BJ (cell line): ENCODE measurements around the gene TTF2. TPM values are rescaled to one million over a fixed set of nuclear protein-coding genes. Genes with fewer than 3 reads are reported as not detected.
"Not testable (repeated sequence)": the region's sequence is repeated elsewhere in the genome, so short reads cannot be mapped to it uniquely, and the experiment has no call there.

Source experiments
- CTCF ChIA-PET: fragments of 350-600 bp; formaldehyde crosslinking; extraction: SDS; loops from one replicate; lab custom pipeline; 2021; ENCODE audit warnings: antibody characterized with exemption, inconsistent platforms; lab: Yijun Ruan, JAX
- POLR2A ChIA-PET: fragments of 300-600 bp; sonication (Branson Sonifier 250); formaldehyde crosslinking; extraction: SDS; loops from one replicate; lab custom pipeline; 2021; ENCODE audit warnings: antibody characterized with exemption; lab: Charles Lee
- DNase-seq: peaks from one replicate; pipeline ENCODE4 v3.0.0-alpha.2; 2011; ENCODE audit warnings: low read depth
- H3K27me3 ChIP-seq: 2 replicates; pipeline ENCODE4 v1.6.0; 2011; ENCODE audit warnings: low read length; ENCODE audit not compliant: control insufficient read depth, insufficient read depth
- H3K36me3 ChIP-seq: 2 replicates; pipeline ENCODE4 v1.5.1; 2011; ENCODE audit warnings: low read length; ENCODE audit not compliant: control insufficient read depth, insufficient read depth
- H3K4me3 ChIP-seq: 2 replicates; pipeline ENCODE4 v1.5.1; 2011; ENCODE audit warnings: low read depth, mild to moderate bottlenecking, control low read depth, low read length
- polyA plus RNA-seq: library from polyadenylated mRNA; depleted of rRNA; stranded (reverse); fragments of >200 nt; gene quantifications from 2 replicates; pipeline ENCODE4 v1.2.3, GENCODE V29; 2011
- TF ChIP-seq, protein P1 (sequence below): IDR thresholded peaks from 2 replicates; pipeline ENCODE4 v1.5.1; 2011; ENCODE audit warnings: low read depth, mild to moderate bottlenecking, control low read depth, inconsistent platforms, low read length, moderate library complexity; ENCODE audit not compliant: insufficient read depth

TTF2 gene
- polyA plus RNA-seq, 1 experiment: 10.1 TPM

DNA sequence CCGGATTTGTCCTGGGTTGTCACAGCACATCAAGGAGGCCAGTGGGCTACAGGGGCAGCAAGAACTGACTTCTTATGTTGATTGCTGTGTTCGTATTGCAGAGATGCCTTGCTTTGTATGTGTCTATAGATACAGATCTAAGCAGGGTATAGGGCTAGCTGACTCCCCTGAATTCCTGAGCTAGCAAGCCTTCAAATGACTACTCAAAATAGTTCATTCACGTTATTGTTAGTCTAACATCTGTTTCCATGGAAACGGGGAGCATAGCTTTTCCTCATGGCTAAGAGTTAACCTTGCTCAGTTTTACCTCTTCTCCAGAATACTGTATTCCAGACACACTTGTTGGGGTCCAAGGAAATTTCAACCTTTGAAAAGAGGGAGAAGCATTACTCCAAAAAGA lies 37.3 kb downstream of the TTF2 start:
- Histone ChIP-seq H3K36me3 (no peaks in the 10 kb centered on the region), H3K27me3 (no peaks in the 10 kb centered on the region), H3K4me3 (no peak overlapping the region)
- no peak for DNase-seq
- CTCF ChIA-PET: interaction anchor here (4.8 kb wide), 1 partner anchor 8 kb away, joined by 17 read pairs; no protein-coding TSS in a partner anchor
- POLR2A ChIA-PET: no interaction called here
- TF ChIP-seq, protein P1, sequence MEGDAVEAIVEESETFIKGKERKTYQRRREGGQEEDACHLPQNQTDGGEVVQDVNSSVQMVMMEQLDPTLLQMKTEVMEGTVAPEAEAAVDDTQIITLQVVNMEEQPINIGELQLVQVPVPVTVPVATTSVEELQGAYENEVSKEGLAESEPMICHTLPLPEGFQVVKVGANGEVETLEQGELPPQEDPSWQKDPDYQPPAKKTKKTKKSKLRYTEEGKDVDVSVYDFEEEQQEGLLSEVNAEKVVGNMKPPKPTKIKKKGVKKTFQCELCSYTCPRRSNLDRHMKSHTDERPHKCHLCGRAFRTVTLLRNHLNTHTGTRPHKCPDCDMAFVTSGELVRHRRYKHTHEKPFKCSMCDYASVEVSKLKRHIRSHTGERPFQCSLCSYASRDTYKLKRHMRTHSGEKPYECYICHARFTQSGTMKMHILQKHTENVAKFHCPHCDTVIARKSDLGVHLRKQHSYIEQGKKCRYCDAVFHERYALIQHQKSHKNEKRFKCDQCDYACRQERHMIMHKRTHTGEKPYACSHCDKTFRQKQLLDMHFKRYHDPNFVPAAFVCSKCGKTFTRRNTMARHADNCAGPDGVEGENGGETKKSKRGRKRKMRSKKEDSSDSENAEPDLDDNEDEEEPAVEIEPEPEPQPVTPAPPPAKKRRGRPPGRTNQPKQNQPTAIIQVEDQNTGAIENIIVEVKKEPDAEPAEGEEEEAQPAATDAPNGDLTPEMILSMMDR: no peak

GRCh38 chr1:117098287-117098890 lies 38.3 kb downstream of the TTF2 start:
- TF ChIP-seq, protein P1: no peak
- ChIA-PET CTCF (interaction anchor here (0.7 to 1.3 kb wide), 2 partner anchors 31 kb away, joined by 3 read pairs; no protein-coding TSS in a partner anchor), POLR2A (no interaction called here)
- DNase-seq: no peak
- no peaks in the 10 kb centered on the region for H3K27me3 ChIP-seq
- H3K4me3 ChIP-seq: no peak overlapping the region
- H3K36me3 ChIP-seq: no peaks in the 10 kb centered on the region

- no peaks in the 10 kb centered on the region for H3K36me3 ChIP-seq
- CTCF ChIA-PET: no interaction called here
These were observed 41.2 kb downstream of the TTF2 start for GRCh38 chr1:117101334-117101733.

DNA sequence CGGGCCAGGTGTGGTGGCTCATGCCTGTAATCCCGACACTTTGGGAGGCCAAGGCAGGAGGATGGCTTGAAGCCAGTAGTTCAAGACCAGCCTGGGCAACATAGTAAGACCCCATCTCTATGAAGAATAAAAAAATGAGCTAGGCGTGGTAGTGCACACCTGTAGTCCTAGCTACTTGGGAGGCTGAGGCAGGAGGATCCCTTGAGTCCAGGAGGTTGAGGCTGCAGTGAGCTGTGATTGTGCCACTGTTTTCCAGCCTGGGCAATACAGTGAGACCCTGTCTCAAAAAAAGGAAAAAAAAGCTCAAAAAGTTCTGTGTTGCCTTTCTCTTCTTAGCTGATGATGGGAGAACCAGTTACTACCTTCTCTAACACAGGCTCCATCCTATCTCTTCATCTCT lies 41.7 kb downstream of the TTF2 start:
- H3K27me3 ChIP-seq, H3K4me3 ChIP-seq, H3K36me3 ChIP-seq, DNase-seq, POLR2A ChIA-PET, CTCF ChIA-PET: not testable (repeated sequence)

More at GRCh38 chr1:117101334-117101733, 41.2 kb downstream of the TTF2 start:
- no peak overlapping the region for H3K4me3 ChIP-seq
- TF ChIP-seq, protein P1: no peak
- no peak for DNase-seq
- POLR2A ChIA-PET: no interaction called here
- no peaks in the 10 kb centered on the region for H3K27me3 ChIP-seq

- no peaks in the 10 kb centered on the region for H3K36me3 ChIP-seq
- POLR2A ChIA-PET: no interaction called here
These were observed 44.9 kb downstream of the TTF2 start for GRCh38 chr1:117104986-117105385.

More at GRCh38 chr1:117104986-117105385, 44.9 kb downstream of the TTF2 start:
- CTCF ChIA-PET: interaction anchor here (3.7 kb wide), 1 partner anchor 10 kb away, joined by 17 read pairs; no protein-coding TSS in a partner anchor
- no peak overlapping the region for H3K4me3 ChIP-seq
- peak; percentile 72 for DNase-seq
- TF ChIP-seq, protein P1: no peak
- no peaks in the 10 kb centered on the region for H3K27me3 ChIP-seq
